Calu3 (cell line): ENCODE results near the gene ACOT13. TPM values are rescaled to one million over a fixed set of nuclear protein-coding genes. Genes with fewer than 3 reads are reported as not detected.
"Not testable (repeated sequence)": the region's sequence is repeated elsewhere in the genome, so short reads cannot be mapped to it uniquely, and the experiment has no call there.

ENCODE experiments used
- BruUV-seq: library from RNA; stranded (reverse); fragments of 400-500 nt; replicated peaks from 2 replicates; lab custom pipeline; 2021; lab: Mats Ljungman, UMichigan
- CTCF ChIA-PET: fragments of 300-600 bp; sonication (Branson Sonifier 250); formaldehyde crosslinking; loops from one replicate; lab custom pipeline; 2022; ENCODE audit warnings: antibody characterized with exemption; lab: Charles Lee
- DNase-seq: peaks from one replicate; pipeline ENCODE4 v3.0.0; 2022
- H3K27ac Mint-ChIP-seq: one replicate; pipeline ENCODE4 v1.8.0; 2022; ENCODE audit warnings: mixed read lengths; ENCODE audit not compliant: unreplicated experiment
- H3K27me3 Mint-ChIP-seq: one replicate; pipeline ENCODE4 v1.8.0; 2022; ENCODE audit warnings: mixed read lengths; ENCODE audit not compliant: unreplicated experiment
- H3K36me3 Mint-ChIP-seq: one replicate; pipeline ENCODE4 v1.8.0; 2022; ENCODE audit warnings: mild to moderate bottlenecking, moderate library complexity, mixed read lengths; ENCODE audit not compliant: insufficient read depth, unreplicated experiment
- H3K4me1 Mint-ChIP-seq: one replicate; pipeline ENCODE4 v1.8.0; 2022; ENCODE audit warnings: mild to moderate bottlenecking, low read depth, mixed read lengths; ENCODE audit not compliant: unreplicated experiment
- H3K4me3 Mint-ChIP-seq: one replicate; pipeline ENCODE4 v1.8.0; 2022; ENCODE audit warnings: mild to moderate bottlenecking, low read depth, moderate library complexity, mixed read lengths; ENCODE audit not compliant: unreplicated experiment
- H3K9me3 Mint-ChIP-seq: one replicate; pipeline ENCODE4 v1.8.0; 2022; ENCODE audit warnings: low read depth, mixed read lengths; ENCODE audit not compliant: unreplicated experiment
- intact Hi-C: fragments of 100-400 bp; cut with micrococcal nuclease; formaldehyde crosslinking; loops from one replicate; pipeline ENCODE4 v1.10.0; 2022; ENCODE audit not compliant: unreplicated experiment
- total RNA-seq: library from RNA; stranded (reverse); gene quantifications from 2 replicates; pipeline ENCODE4 v1.2.3, GENCODE V29; 2022
- TF ChIP-seq, protein P1 (sequence below): fragments of 200-600 bp; IDR thresholded peaks from one replicate; pipeline ENCODE4 v1.8.0; 2022; ENCODE audit warnings: antibody characterized with exemption; ENCODE audit not compliant: unreplicated experiment

The ACOT13 gene
- total RNA-seq, 1 experiment from 2014 or later, result 78.9 TPM

DNA sequence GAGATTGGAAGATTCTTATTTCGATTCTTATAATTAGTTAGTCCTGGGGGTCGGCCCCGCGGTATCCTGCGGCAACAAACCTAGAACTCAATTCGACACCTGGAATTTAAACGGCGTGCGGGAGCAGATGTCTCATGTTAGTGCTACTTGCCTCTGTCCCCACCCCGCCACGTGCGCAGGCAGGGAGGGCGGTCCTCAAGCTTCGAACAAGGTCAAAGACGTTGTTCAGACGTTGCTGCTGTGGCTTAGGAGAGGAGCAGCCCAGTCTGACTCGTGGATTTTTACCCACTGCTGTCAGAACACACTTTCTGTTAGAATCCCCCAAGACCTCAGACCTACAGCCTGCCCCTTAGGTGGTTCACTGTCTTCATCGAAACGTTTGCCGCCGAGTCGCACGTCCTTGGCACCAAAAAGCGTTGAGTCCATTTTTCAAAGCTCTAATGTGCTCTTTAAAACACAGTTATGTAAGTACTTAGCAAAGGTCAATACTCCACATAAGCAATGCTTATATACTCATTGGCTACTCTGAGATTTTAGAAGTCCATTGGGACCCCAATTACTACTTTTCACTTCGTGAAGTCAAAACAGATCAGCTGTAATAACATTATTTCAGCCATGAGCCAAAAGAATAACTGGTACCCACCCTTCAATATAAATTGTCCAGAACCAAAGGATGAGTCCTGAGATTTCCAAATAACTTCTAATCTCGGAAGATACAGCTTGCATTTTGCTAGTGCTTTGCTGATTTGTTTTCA is 54.8 kb downstream of the ACOT13 start:
- TF ChIP-seq, protein P1, sequence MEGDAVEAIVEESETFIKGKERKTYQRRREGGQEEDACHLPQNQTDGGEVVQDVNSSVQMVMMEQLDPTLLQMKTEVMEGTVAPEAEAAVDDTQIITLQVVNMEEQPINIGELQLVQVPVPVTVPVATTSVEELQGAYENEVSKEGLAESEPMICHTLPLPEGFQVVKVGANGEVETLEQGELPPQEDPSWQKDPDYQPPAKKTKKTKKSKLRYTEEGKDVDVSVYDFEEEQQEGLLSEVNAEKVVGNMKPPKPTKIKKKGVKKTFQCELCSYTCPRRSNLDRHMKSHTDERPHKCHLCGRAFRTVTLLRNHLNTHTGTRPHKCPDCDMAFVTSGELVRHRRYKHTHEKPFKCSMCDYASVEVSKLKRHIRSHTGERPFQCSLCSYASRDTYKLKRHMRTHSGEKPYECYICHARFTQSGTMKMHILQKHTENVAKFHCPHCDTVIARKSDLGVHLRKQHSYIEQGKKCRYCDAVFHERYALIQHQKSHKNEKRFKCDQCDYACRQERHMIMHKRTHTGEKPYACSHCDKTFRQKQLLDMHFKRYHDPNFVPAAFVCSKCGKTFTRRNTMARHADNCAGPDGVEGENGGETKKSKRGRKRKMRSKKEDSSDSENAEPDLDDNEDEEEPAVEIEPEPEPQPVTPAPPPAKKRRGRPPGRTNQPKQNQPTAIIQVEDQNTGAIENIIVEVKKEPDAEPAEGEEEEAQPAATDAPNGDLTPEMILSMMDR, result no peak
- H3K4me1 Mint-ChIP-seq, result peaks cover 20% of the 10 kb centered on the region
- no peak for DNase-seq
- BruUV-seq, result TSS peak; percentile 97
- H3K9me3 Mint-ChIP-seq, result no peaks in the 10 kb centered on the region
- peak overlapping the region; percentile 94 for H3K27ac Mint-ChIP-seq
- CTCF ChIA-PET, result interaction anchor here (0.6 to 1.6 kb wide), 7 partner anchors 16 to 1951 kb away, joined by 3 to 14 read pairs (median 3); no protein-coding TSS in a partner anchor
- peaks cover 51% of the 10 kb centered on the region for H3K36me3 Mint-ChIP-seq
- peak overlapping the region; percentile 97 for H3K4me3 Mint-ChIP-seq
- H3K27me3 Mint-ChIP-seq, result no peaks in the 10 kb centered on the region
- intact Hi-C loops, result no loop called here

DNA sequence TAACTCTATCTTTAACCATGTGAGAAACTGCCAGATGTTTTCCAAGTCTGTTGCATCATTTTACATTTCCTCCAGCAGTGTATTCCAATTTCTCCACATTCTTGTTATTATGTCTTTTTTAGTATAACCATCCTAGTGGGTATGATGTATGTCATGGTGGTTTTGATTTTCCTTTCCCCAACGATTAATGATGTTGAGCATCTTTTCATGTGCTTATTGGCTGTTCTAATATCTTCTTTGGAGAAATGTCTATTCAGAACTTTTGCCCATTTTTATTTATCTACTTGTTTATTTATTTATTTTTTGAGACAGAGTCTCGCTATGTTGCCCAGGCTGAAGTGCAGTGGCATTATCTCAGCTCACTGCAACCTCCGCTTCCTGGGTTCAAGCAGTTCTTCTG is 56.4 kb downstream of the ACOT13 start:
- BruUV-seq, result no TSS peak
- no peaks in the 10 kb centered on the region for H3K9me3 Mint-ChIP-seq
- TF ChIP-seq, protein P1, result no peak
- CTCF ChIA-PET, result no interaction called here
- no peak overlapping the region for H3K27ac Mint-ChIP-seq
- no peaks in the 10 kb centered on the region for H3K27me3 Mint-ChIP-seq
- H3K4me3 Mint-ChIP-seq, result no peak overlapping the region
- peaks cover 8% of the 10 kb centered on the region for H3K4me1 Mint-ChIP-seq
- intact Hi-C loops, result no loop called here
- peaks cover 36% of the 10 kb centered on the region for H3K36me3 Mint-ChIP-seq
- no peak for DNase-seq

DNA sequence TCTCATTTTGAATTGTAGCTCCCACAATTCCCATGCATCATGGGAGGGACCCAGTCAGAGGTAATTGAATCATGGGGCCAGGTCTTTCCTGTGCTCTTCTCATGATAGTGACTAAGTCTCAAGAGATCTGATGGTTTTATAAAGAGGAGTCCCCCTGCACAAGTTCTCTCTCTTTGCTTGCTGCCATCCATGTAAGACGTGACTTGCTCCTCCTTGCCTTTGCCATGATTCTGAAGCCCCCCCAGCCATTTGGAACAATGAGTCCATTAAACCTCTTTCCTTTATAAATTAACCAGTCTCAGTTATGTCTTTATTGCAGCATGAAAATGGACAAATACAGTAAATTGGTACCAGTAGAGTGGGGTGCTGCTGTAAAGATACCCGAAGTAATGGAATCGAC is 63.8 kb downstream of the ACOT13 start:
- H3K27me3 Mint-ChIP-seq, H3K4me3 Mint-ChIP-seq, CTCF ChIA-PET, BruUV-seq, intact Hi-C loops, H3K27ac Mint-ChIP-seq, H3K36me3 Mint-ChIP-seq, DNase-seq, H3K4me1 Mint-ChIP-seq: not testable (repeated sequence)
- H3K9me3 Mint-ChIP-seq, result peaks cover 16% of the 10 kb centered on the region

DNA sequence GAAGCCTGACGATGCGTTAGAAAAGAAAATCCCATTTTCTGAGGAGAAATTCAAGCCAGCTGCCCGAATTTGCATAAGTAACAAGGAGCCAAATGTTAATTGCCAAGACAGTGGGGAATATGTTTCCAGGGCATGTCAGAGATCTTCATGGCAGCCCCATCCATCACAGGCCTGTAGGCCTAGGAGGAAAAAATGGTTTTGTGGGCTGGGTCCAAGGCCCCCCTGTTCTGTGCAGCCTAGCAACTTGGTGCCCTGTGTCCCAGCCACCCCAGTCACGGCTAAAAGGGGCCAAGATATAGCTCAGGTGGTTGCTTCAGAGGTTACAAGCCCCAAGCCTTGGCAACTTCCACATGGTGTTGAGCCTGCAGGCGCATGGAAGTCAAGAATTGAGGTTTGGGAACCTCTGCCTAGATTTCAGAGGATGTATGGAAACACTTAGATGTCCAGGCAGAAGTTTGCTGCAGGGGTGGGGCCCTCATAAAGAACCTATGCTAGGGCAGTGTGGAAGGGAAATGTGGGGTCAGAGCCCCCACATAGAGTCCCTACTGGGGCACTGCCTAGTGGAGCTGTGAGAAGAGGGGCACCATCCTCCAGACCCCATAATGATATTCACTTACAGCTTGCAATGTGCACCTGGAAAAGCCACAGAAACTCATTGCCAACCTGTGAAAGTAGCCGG is 64.7 kb downstream of the ACOT13 start:
- intact Hi-C loops, H3K27ac Mint-ChIP-seq, H3K27me3 Mint-ChIP-seq, BruUV-seq, H3K36me3 Mint-ChIP-seq, H3K4me3 Mint-ChIP-seq, CTCF ChIA-PET, DNase-seq, H3K4me1 Mint-ChIP-seq: not testable (repeated sequence)
- peaks cover 16% of the 10 kb centered on the region for H3K9me3 Mint-ChIP-seq

DNA sequence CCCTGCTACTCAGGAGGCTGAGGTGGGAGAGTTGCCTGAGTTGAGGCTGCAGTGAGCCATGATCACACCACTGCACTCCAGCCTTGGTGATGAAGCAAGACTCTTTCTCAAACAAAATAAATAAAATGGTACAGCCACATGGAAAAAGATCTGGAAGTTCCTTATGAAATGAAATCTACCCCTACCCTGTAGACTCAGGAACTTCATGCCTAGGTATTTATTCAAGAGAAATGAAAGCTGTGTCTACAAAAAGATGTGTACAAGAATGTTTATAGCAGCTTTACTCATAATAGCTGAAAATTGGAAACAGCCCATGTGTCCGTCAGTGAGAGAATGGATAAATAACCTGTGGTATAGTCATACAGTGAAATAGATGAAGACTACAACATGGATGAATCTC is 67.3 kb downstream of the ACOT13 start:
- BruUV-seq, result no TSS peak
- intact Hi-C loops, result no loop called here
- no peaks in the 10 kb centered on the region for H3K4me1 Mint-ChIP-seq
- no peaks in the 10 kb centered on the region for H3K27me3 Mint-ChIP-seq
- no peaks in the 10 kb centered on the region for H3K36me3 Mint-ChIP-seq
- no peak overlapping the region for H3K4me3 Mint-ChIP-seq
- no peak for DNase-seq
- TF ChIP-seq, protein P1, result no peak
- H3K9me3 Mint-ChIP-seq, result peaks cover 16% of the 10 kb centered on the region
- CTCF ChIA-PET, result interaction anchor here (2.1 kb wide), 1 partner anchor 9 kb away, joined by 6 read pairs; no protein-coding TSS in a partner anchor
- no peak overlapping the region for H3K27ac Mint-ChIP-seq

DNA sequence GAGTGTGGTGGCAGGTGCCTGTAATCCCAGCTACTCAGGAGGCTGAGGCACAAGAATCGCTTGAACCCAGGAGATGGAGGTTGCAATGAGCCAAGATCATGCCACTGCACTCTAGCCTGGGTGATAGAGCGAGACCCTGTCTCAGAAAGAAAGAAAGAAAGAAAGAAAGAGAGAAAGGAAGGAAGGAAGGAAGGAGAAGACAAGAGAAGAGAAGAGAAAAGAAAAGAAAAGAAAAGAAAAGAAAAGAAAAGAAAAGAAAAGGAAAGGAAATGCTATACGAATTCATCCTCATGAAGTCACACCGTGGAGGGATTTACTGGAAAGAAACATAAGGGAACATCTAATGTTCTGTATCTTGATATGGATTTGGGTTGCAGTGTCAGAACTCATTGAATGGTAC is 67.8 kb downstream of the ACOT13 start:
- CTCF ChIA-PET, result interaction anchor here (2.1 kb wide), 1 partner anchor 9 kb away, joined by 6 read pairs; no protein-coding TSS in a partner anchor
- BruUV-seq, H3K36me3 Mint-ChIP-seq, H3K4me1 Mint-ChIP-seq, H3K27me3 Mint-ChIP-seq, DNase-seq, H3K4me3 Mint-ChIP-seq, intact Hi-C loops, H3K27ac Mint-ChIP-seq: not testable (repeated sequence)
- H3K9me3 Mint-ChIP-seq, result peaks cover 16% of the 10 kb centered on the region
